ENCODE data around the gene DDIT4.

GRCh38 chr10:72274730-72275350 lies 1.1 kb downstream of the DDIT4 start:
- TF ChIP-seq CTCF (conservative IDR thresholded peaks at IDR 0.05; ENCODE audit: low read depth, low read length) (peak; percentile 65), EZH2 (IDR thresholded peaks at IDR 0.05; ENCODE audit: low read length, unreplicated experiment) (no peak), EZH2phosphoT487 (IDR thresholded peaks at IDR 0.05; ENCODE audit: borderline replicate concordance, low read length) (no peak)

Measured in PC-3 (cell line).